Endodermal cell (in vitro differentiated cells): Measurements from ENCODE around the gene MORN1. TPM values are rescaled to one million over a fixed set of nuclear protein-coding genes. Genes with fewer than 3 reads are reported as not detected.

ENCODE experiments used
- DNase-seq: peaks from one replicate; pipeline ENCODE4 v3.0.0-alpha.2; 2017
- H3K27ac ChIP-seq: 2 replicates; pipeline ENCODE4 v1.5.1; 2013; ENCODE audit warnings: mild to moderate bottlenecking, low read depth, low read length, moderate library complexity
- H3K27me3 ChIP-seq: 2 replicates; pipeline ENCODE4 v1.6.1; 2013; ENCODE audit warnings: mild to moderate bottlenecking, low read length, moderate library complexity; ENCODE audit not compliant: insufficient read depth, control insufficient read depth, poor library complexity, severe bottlenecking
- H3K36me3 ChIP-seq: 2 replicates; pipeline ENCODE4 v1.7.0; 2013; ENCODE audit warnings: mild to moderate bottlenecking, low read length, moderate library complexity; ENCODE audit not compliant: control insufficient read depth, insufficient read depth
- H3K4me1 ChIP-seq: one replicate; pipeline ENCODE4 v1.7.0; 2013; ENCODE audit warnings: low read length; ENCODE audit not compliant: control insufficient read depth, insufficient read depth
- H3K4me3 ChIP-seq: 2 replicates; pipeline ENCODE4 v1.5.1; 2013; ENCODE audit warnings: mild to moderate bottlenecking, low read length, moderate library complexity
- H3K9ac ChIP-seq: 2 replicates; pipeline ENCODE4 v1.6.1; 2013; ENCODE audit warnings: mild to moderate bottlenecking, low read length, moderate library complexity; ENCODE audit not compliant: poor library complexity, severe bottlenecking; ENCODE audit errors: extremely low read depth
- H3K9me3 ChIP-seq: 2 replicates; pipeline ENCODE4 v1.6.1; 2013; ENCODE audit warnings: mild to moderate bottlenecking, low read length, moderate library complexity; ENCODE audit not compliant: control insufficient read depth
- H3K27ac Mint-ChIP-seq: 2 replicates; pipeline ENCODE4 v1.8.0; 2020; ENCODE audit warnings: mixed read lengths
- H3K27me3 Mint-ChIP-seq: 2 replicates; pipeline ENCODE4 v1.8.0; 2021; ENCODE audit warnings: mild to moderate bottlenecking, mixed read lengths; ENCODE audit not compliant: insufficient read depth
- H3K36me3 Mint-ChIP-seq: 2 replicates; pipeline ENCODE4 v1.8.0; 2020; ENCODE audit warnings: low read depth, mixed read lengths
- H3K4me1 Mint-ChIP-seq: 2 replicates; pipeline ENCODE4 v1.8.0; 2020; ENCODE audit warnings: mixed read lengths
- H3K4me3 Mint-ChIP-seq: 2 replicates; pipeline ENCODE4 v1.8.0; 2020; ENCODE audit warnings: mild to moderate bottlenecking, moderate library complexity, mixed read lengths
- H3K9me3 Mint-ChIP-seq: 2 replicates; pipeline ENCODE4 v1.8.0; 2020; ENCODE audit warnings: mild to moderate bottlenecking, mixed read lengths
- WGBS, 2 experiments: methylation state at CpG; one replicate each; pipeline versions ENCODE4 v1.1.5 to v1.1.7; 2013; ENCODE audit warnings: missing lambda C conversion rate in 2 of 2, mixed read lengths in 1 of 2; ENCODE audit not compliant: insufficient coverage in 1 of 2, insufficient read length in 1 of 2; 5-methylcytosine and 5-hydroxymethylcytosine counted together
- total RNA-seq, 2 donors: library from RNA; stranded (reverse); fragmentation: NEBNext Ultra II Directional in 1 of 2; extraction: Animal tissue kit (Norgen Biotek cat#: 25700) in 1 of 2; gene quantifications; 2 replicates in 1 of 2; 3 replicates in 1 of 2; pipeline ENCODE4 v1.2.1, GENCODE V29; 2021
- TF ChIP-seq, protein P1 (sequence below): fragments of 200-600 bp; sonication (generic); conservative IDR thresholded peaks from 2 replicates; pipeline ENCODE4 v1.5.0; 2021; ENCODE audit warnings: antibody characterized with exemption, mild to moderate bottlenecking

Gene MORN1
- total RNA-seq, 2 donors from 2014 or later: 21.3 to 24.9 TPM

- Mint-ChIP-seq H3K36me3 (peaks cover 11% of the 10 kb centered on the region), H3K9me3 (no peaks in the 10 kb centered on the region), H3K27ac (no peak overlapping the region), H3K4me3 (no peak overlapping the region), H3K4me1 (no peaks in the 10 kb centered on the region), H3K27me3 (no peaks in the 10 kb centered on the region)
- WGBS, 2 experiments: 90 to 92% methylated on average over 8 to 23 of the region's 23 CpGs
- H3K4me1 ChIP-seq: no peaks in the 10 kb centered on the region
- H3K9me3 ChIP-seq: no peaks in the 10 kb centered on the region
- TF ChIP-seq, protein P1, sequence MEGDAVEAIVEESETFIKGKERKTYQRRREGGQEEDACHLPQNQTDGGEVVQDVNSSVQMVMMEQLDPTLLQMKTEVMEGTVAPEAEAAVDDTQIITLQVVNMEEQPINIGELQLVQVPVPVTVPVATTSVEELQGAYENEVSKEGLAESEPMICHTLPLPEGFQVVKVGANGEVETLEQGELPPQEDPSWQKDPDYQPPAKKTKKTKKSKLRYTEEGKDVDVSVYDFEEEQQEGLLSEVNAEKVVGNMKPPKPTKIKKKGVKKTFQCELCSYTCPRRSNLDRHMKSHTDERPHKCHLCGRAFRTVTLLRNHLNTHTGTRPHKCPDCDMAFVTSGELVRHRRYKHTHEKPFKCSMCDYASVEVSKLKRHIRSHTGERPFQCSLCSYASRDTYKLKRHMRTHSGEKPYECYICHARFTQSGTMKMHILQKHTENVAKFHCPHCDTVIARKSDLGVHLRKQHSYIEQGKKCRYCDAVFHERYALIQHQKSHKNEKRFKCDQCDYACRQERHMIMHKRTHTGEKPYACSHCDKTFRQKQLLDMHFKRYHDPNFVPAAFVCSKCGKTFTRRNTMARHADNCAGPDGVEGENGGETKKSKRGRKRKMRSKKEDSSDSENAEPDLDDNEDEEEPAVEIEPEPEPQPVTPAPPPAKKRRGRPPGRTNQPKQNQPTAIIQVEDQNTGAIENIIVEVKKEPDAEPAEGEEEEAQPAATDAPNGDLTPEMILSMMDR: no peak
- no peak overlapping the region for H3K4me3 ChIP-seq
- DNase-seq: no peak
- H3K27me3 ChIP-seq: no peaks in the 10 kb centered on the region
- no peak overlapping the region for H3K9ac ChIP-seq
- no peak overlapping the region for H3K27ac ChIP-seq
- H3K36me3 ChIP-seq: no peaks in the 10 kb centered on the region
Observed at GRCh38 chr1:2375246-2375922, 16.0 kb downstream of the MORN1 start.

DNA sequence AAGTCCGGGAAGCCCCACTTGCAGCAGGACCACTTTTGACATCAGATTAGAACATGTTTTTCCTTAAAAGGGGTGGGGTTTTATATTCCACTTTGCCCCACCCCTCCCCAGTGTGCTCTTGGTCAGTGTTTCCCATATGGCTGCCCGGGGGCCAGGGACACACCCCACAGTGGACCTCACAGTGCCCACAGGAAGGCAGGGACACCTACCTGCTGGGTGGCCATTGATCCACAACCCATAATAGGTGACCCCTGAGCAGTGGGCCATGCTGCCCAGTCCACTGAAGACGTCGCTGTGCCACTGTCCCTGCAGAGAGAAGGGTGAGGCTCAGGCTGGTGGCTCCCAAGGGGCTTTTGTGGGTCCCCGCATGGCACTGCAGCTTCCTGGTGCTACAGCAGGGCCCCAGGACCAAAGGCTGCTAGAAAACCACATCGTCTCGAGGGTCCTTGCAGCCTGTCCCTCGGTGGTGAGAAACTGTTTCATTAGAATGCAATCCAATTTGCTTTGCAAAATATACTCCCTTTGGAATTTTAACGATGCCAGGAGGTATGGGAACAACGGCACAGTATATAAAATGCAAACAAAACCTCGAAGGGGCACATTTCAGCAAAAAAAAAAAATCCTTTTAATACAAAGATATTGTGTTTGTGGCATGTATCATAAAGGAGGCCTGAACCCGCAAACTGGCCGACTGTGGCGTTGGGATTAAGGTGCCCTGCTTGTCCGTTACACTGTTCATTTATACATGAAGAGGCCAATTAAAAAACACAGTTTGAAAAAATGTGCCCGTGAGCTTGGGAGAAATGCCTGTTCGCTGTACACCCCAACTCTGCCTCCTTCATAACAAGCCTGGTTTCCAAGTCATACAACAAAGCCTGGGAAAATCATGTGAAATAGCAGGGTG lies 16.9 kb downstream of the MORN1 start:
- WGBS, 2 experiments: 88 to 91% methylated on average over 15 to 17 of the region's 17 CpGs

GRCh38 chr1:2373551-2374251 lies 17.7 kb downstream of the MORN1 start:
- Histone ChIP-seq H3K27me3 (no peaks in the 10 kb centered on the region), H3K9ac (no peak overlapping the region), H3K4me1 (no peaks in the 10 kb centered on the region), H3K36me3 (no peaks in the 10 kb centered on the region), H3K9me3 (no peaks in the 10 kb centered on the region), H3K4me3 (no peak overlapping the region), H3K27ac (no peak overlapping the region)
- H3K27me3 Mint-ChIP-seq: no peaks in the 10 kb centered on the region
- H3K9me3 Mint-ChIP-seq: no peaks in the 10 kb centered on the region
- 93 to 100% methylated on average over 6 to 20 of the region's 20 CpGs for WGBS, 2 experiments
- peak; percentile 52 for DNase-seq
- peaks cover 18% of the 10 kb centered on the region for H3K36me3 Mint-ChIP-seq
- H3K27ac Mint-ChIP-seq: no peak overlapping the region
- TF ChIP-seq, protein P1: peak; percentile 25
- no peak overlapping the region for H3K4me3 Mint-ChIP-seq
- no peaks in the 10 kb centered on the region for H3K4me1 Mint-ChIP-seq

More for the DNA sequence above, 16.9 kb downstream of the MORN1 start:
- Histone ChIP-seq H3K27ac (no peak overlapping the region), H3K27me3 (no peaks in the 10 kb centered on the region), H3K36me3 (no peaks in the 10 kb centered on the region), H3K9me3 (no peaks in the 10 kb centered on the region), H3K9ac (no peak overlapping the region), H3K4me3 (no peak overlapping the region), H3K4me1 (no peaks in the 10 kb centered on the region)
- DNase-seq: no peak
- TF ChIP-seq, protein P1: no peak
- H3K4me1 Mint-ChIP-seq: no peaks in the 10 kb centered on the region
- no peak overlapping the region for H3K4me3 Mint-ChIP-seq
- no peaks in the 10 kb centered on the region for H3K9me3 Mint-ChIP-seq
- no peak overlapping the region for H3K27ac Mint-ChIP-seq
- H3K36me3 Mint-ChIP-seq: peaks cover 18% of the 10 kb centered on the region
- no peaks in the 10 kb centered on the region for H3K27me3 Mint-ChIP-seq
